22Rv1 (cell line): ENCODE data around the gene KIRREL3.

Source experiments
- ZFX ChIP-seq: fragments of 450-650 bp; IDR thresholded peaks from 2 replicates; pipeline ENCODE4 v1.6.1; 2017; ENCODE audit warnings: antibody characterized with exemption, borderline replicate concordance
- TF ChIP-seq, protein P1 (sequence below): fragments of 450-650 bp; IDR thresholded peaks from 2 replicates; pipeline ENCODE4 v1.5.1; 2017; ENCODE audit warnings: mild to moderate bottlenecking

DNA sequence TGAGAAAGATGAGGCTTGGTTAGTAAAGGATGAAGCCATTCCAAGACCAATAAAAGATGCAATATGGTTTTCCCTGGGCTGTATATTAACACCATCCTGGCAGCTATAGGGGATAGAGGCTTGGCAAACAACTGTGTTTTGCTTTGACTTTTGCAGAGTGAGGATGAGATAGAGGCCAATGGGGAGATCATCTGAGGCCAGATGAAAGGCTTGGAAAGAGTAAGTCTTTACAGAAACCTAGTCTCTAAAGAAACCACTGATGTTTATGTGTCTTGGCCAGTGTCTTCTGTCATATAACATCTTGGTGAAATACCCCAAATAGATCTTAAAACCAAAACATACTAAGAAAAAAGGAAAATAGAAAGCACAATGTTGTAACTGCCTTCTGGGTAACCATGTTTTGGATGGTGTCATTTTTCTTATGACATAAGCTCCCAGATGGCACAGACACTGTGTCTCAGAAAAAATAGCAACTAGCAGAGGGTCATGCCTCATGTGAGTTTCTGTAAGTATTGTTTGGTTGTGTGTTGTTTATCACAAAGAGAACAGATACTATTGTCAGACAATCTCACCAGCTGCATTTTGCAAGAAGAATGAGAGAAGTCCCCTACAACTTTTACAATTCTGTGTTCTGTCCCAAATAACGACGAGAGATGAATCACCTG, 339.7 kb downstream of the KIRREL3 start:
- TF ChIP-seq, protein P1, sequence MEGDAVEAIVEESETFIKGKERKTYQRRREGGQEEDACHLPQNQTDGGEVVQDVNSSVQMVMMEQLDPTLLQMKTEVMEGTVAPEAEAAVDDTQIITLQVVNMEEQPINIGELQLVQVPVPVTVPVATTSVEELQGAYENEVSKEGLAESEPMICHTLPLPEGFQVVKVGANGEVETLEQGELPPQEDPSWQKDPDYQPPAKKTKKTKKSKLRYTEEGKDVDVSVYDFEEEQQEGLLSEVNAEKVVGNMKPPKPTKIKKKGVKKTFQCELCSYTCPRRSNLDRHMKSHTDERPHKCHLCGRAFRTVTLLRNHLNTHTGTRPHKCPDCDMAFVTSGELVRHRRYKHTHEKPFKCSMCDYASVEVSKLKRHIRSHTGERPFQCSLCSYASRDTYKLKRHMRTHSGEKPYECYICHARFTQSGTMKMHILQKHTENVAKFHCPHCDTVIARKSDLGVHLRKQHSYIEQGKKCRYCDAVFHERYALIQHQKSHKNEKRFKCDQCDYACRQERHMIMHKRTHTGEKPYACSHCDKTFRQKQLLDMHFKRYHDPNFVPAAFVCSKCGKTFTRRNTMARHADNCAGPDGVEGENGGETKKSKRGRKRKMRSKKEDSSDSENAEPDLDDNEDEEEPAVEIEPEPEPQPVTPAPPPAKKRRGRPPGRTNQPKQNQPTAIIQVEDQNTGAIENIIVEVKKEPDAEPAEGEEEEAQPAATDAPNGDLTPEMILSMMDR = no peak
- TF ChIP-seq ZFX = no peak
